Measurements from ENCODE around the gene PRKAG2. TPM values are rescaled to one million over a fixed set of nuclear protein-coding genes. Genes with fewer than 3 reads are reported as not detected.

The PRKAG2 gene
- total and polyA plus RNA-seq, 8 donors, result 7.4 to 16.7 (median 9.2) TPM

DNA sequence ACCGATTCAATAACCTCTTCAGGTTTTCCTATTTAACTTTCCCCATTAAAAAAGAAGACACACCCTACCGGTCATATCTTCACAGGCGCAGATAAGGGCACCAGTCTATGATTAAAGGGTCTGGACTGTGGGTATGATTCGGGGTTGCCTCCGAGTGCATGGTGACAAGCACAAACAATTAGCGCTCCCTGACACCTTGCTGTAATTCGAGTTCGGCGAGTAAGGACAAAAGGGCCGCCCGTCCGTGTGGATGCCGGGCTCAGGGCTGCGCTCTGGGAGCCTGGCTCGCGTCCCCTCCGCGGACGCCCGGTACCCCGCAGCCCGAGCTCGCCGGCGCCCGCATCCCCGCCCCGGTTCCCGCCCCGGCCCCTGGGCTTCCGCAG lies 245.4 kb downstream of the PRKAG2 start:
- peak in 2 of 4 donors; percentile 9 to 26 for ATAC-seq
- TF ChIP-seq, protein P1, sequence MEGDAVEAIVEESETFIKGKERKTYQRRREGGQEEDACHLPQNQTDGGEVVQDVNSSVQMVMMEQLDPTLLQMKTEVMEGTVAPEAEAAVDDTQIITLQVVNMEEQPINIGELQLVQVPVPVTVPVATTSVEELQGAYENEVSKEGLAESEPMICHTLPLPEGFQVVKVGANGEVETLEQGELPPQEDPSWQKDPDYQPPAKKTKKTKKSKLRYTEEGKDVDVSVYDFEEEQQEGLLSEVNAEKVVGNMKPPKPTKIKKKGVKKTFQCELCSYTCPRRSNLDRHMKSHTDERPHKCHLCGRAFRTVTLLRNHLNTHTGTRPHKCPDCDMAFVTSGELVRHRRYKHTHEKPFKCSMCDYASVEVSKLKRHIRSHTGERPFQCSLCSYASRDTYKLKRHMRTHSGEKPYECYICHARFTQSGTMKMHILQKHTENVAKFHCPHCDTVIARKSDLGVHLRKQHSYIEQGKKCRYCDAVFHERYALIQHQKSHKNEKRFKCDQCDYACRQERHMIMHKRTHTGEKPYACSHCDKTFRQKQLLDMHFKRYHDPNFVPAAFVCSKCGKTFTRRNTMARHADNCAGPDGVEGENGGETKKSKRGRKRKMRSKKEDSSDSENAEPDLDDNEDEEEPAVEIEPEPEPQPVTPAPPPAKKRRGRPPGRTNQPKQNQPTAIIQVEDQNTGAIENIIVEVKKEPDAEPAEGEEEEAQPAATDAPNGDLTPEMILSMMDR (IDR thresholded peaks at IDR 0.05), result no peak
- H3K4me1 ChIP-seq, result peaks cover 0 to 7% (median 2%) of the 10 kb centered on the region in 3 donors
- peak overlapping the region; percentile 14 to 65 (median 59) for H3K4me3 ChIP-seq
- no peaks in the 10 kb centered on the region for H3K9me3 ChIP-seq
- peak in 1 of 6 donors; percentile 41 for DNase-seq
- intact Hi-C loops (cut with DNase I), result no loop called here
- no peak for FAIRE-seq
- H3K36me3 ChIP-seq, result no peaks in the 10 kb centered on the region
- 1% methylated on average over 30 to 31 of the region's 31 CpGs for WGBS, 2 donors
- H3K27ac ChIP-seq, result peak overlapping the region; percentile 61 to 87 (median 76)
- no peaks in the 10 kb centered on the region for H3K27me3 ChIP-seq

DNA sequence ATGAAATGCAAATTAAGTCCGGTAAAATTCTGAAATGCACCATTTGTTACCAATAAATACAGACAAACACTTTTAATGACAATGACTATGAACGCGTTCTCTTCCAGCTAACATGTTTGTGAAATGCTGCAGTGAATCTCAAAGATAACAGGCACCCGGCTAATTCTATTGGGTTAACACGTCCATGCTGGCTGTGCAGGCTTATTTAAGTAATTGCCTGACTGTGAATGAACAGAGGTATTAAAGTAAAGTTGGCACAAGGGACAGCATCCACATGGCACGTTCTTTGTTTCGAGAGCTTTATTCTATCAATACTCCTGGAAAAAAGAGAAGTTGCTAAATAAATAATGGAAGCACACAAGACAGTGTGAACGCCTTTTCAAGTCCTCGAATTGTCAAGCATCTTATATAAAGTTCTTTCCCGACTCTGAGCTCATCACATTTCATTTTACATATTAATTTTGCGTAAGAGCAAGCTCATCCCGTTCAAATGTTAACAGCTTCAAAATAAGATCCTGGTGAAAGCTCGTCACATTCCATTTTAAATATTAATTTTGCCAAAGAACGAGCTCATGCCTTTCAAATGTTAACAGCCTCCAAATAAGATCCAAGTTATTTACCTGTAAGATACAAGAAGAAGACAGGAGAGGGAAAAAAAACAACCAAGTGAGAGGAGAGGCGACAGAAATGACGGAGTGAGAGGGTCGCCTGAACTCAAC lies 245.9 kb downstream of the PRKAG2 start:
- WGBS, 2 donors, result 19 to 21% methylated on average over 17 of the region's 17 CpGs
- Histone ChIP-seq H3K36me3 (no peaks in the 10 kb centered on the region), H3K27ac (peak overlapping the region in 3 of 4 donors; percentile 69 to 87 (median 83)), H3K9me3 (no peaks in the 10 kb centered on the region), H3K4me1 (peaks cover 0 to 7% (median 3%) of the 10 kb centered on the region in 3 donors), H3K4me3 (peak overlapping the region; percentile 14 to 65 (median 59)), H3K27me3 (no peaks in the 10 kb centered on the region)
- TF ChIP-seq, protein P1 (IDR thresholded peaks at IDR 0.05), result no peak
- intact Hi-C loops (cut with DNase I), result no loop called here
- ATAC-seq (no peak), DNase-seq (no peak), FAIRE-seq (no peak)

DNA sequence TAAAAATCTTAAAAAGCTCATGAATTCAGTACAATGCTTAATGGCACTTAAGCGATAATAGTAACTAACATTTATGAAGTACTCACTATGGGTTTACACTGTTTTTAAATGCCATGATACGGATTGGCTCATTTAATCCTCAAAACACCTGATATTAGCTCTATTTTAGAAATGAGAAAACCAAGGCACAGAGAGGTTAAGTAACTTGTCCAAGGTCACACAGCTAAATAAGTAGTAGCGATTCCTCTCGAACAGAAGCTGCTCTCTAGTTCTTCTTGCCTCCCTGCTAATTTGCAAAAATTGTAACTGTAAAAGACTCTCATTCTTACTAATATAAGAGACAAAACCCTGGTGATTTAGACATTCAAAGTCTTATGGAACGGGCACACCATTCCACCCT lies 246.6 kb downstream of the PRKAG2 start:
- H3K4me1 ChIP-seq, result peaks cover 0 to 7% (median 3%) of the 10 kb centered on the region in 3 donors
- H3K27ac ChIP-seq, result no peak overlapping the region
- FAIRE-seq, result no peak
- H3K36me3 ChIP-seq, result no peaks in the 10 kb centered on the region
- no peak for DNase-seq
- TF ChIP-seq, protein P1 (IDR thresholded peaks at IDR 0.05), result no peak
- intact Hi-C loops (cut with DNase I), result no loop called here
- H3K4me3 ChIP-seq, result no peak overlapping the region
- H3K27me3 ChIP-seq, result no peaks in the 10 kb centered on the region
- no peak for ATAC-seq
- WGBS, 2 donors, result 86 to 88% methylated on average over 5 of the region's 5 CpGs
- no peaks in the 10 kb centered on the region for H3K9me3 ChIP-seq

DNA sequence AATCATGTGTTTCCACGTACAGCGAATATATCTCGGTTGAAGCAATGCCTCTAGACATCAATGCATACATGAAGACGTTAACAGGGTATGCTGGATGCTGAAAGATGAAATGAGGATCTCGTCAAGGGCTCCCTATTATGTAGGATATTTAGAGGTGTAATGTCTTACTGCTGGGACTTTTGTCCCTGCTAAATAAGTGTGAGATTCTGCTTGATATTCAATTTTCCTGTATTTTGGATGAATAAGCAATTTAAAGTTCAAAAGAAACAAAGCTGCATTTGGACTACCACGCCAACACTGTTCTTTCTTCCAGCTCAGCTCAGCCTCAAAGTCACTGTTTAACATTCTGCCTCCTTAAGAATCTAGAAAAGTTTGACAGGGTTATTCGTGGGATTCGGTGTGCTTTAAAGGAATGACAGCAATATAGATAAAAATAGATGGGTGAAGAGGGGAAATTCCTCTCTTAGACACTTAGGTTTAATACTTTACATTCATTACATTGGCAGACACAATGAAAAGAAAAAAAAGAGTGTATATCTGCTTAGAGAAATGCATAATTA lies 247.1 kb downstream of the PRKAG2 start:
- no peaks in the 10 kb centered on the region for H3K27me3 ChIP-seq
- no peak overlapping the region for H3K27ac ChIP-seq
- WGBS, 2 donors, result 89 to 92% methylated on average over 8 of the region's 8 CpGs
- no peak for FAIRE-seq
- H3K4me3 ChIP-seq, result no peak overlapping the region
- no peak for DNase-seq
- no peak for ATAC-seq
- H3K36me3 ChIP-seq, result no peaks in the 10 kb centered on the region
- peaks cover 0 to 7% (median 3%) of the 10 kb centered on the region in 3 donors for H3K4me1 ChIP-seq
- TF ChIP-seq, protein P1 (IDR thresholded peaks at IDR 0.05), result no peak
- H3K9me3 ChIP-seq, result no peaks in the 10 kb centered on the region
- intact Hi-C loops (cut with DNase I), result loop anchor here in 2 of 3 donors (5.0 to 10.0 kb wide), 2 partner anchors 125 to 128 kb away; no protein-coding TSS in a partner anchor
